PC-9 (cell line): ENCODE results near the gene SYAP1. TPM values are rescaled to one million over a fixed set of nuclear protein-coding genes. Genes with fewer than 3 reads are reported as not detected.

ENCODE experiments used
- BruUV-seq: library from RNA; stranded (reverse); fragments of 400-500 nt; replicated peaks from 2 replicates; lab custom pipeline; 2021; lab: Mats Ljungman, UMichigan
- CTCF ChIA-PET: fragments of 300-600 bp; sonication (Branson Sonifier 250); formaldehyde crosslinking; loops from one replicate; lab custom pipeline; 2022; ENCODE audit warnings: antibody characterized with exemption; lab: Charles Lee
- POLR2A ChIA-PET: fragments of 300-600 bp; sonication (Branson Sonifier 250); formaldehyde crosslinking; loops from one replicate; lab custom pipeline; 2022; ENCODE audit warnings: antibody characterized with exemption; ENCODE audit not compliant: unreplicated experiment; lab: Charles Lee
- DNase-seq, 2 experiments: peaks; one replicate each; pipeline versions ENCODE4 v3.0.0 to v3.0.0-alpha.2; 2015 to 2022; ENCODE audit warnings: mixed read lengths in 1 of 2
- H2AFZ ChIP-seq: fragments of 200-600 bp; sonication (generic); 2 replicates; pipeline ENCODE4 v1.8.1; 2017; ENCODE audit warnings: antibody characterized with exemption
- H3F3A ChIP-seq: fragments of 200-600 bp; sonication (generic); 2 replicates; pipeline ENCODE4 v1.8.1; 2017; ENCODE audit warnings: antibody characterized with exemption, mild to moderate bottlenecking, low read depth; ENCODE audit not compliant: insufficient read depth
- H3K27ac ChIP-seq: fragments of 200-600 bp; sonication (generic); 2 replicates; pipeline ENCODE4 v1.6.1; 2016; ENCODE audit warnings: mixed run types
- H3K27me3 ChIP-seq: fragments of 200-600 bp; sonication (generic); 2 replicates; pipeline ENCODE4 v1.6.1; 2016; ENCODE audit warnings: low read depth, mixed run types; ENCODE audit not compliant: insufficient read depth
- H3K36me3 ChIP-seq: fragments of 200-600 bp; sonication (generic); 2 replicates; pipeline ENCODE4 v1.6.1; 2016; ENCODE audit warnings: low read depth, mixed run types
- H3K4me1 ChIP-seq: fragments of 200-600 bp; sonication (generic); replicated peaks from 2 replicates; pipeline ENCODE4 v1.6.1; 2016; ENCODE audit warnings: mixed run types; ENCODE audit not compliant: insufficient read depth
- H3K4me2 ChIP-seq: fragments of 200-600 bp; sonication (generic); 2 replicates; pipeline ENCODE4 v1.6.1; 2017; ENCODE audit warnings: mixed run types
- H3K4me3 ChIP-seq: fragments of 200-600 bp; sonication (generic); 2 replicates; pipeline ENCODE4 v1.6.1; 2016; ENCODE audit warnings: mixed run types
- H3K79me2 ChIP-seq: fragments of 200-600 bp; sonication (generic); 2 replicates; pipeline ENCODE4 v1.6.1; 2017; ENCODE audit warnings: low read depth, mixed run types
- H3K9me2 ChIP-seq: fragments of 200-600 bp; sonication (generic); 2 replicates; pipeline ENCODE4 v1.8.1; 2017; ENCODE audit warnings: mild to moderate bottlenecking; ENCODE audit not compliant: insufficient read depth
- H3K9me3 ChIP-seq: fragments of 200-600 bp; sonication (generic); 2 replicates; pipeline ENCODE4 v1.8.1; 2016; ENCODE audit warnings: low read depth; ENCODE audit not compliant: insufficient read depth
- H4K20me1 ChIP-seq: fragments of 200-600 bp; sonication (generic); 2 replicates; pipeline ENCODE4 v1.8.1; 2017; ENCODE audit not compliant: insufficient read depth
- CTCF ChIP-seq: fragments of 200-600 bp; sonication (generic); conservative IDR thresholded peaks from 2 replicates; pipeline ENCODE4 v1.6.1; 2017; ENCODE audit warnings: mixed run types, antibody characterized with exemption, mild to moderate bottlenecking, moderate library complexity
- EZH2 ChIP-seq: fragments of 200-600 bp; sonication (generic); IDR thresholded peaks from 2 replicates; pipeline ENCODE4 v1.8.0; 2017; ENCODE audit warnings: antibody characterized with exemption, low read depth
- intact Hi-C: fragments of 100-400 bp; cut with micrococcal nuclease; formaldehyde crosslinking; loops from one replicate; pipeline ENCODE4 v1.10.0; 2022; ENCODE audit not compliant: unreplicated experiment
- total RNA-seq: library from RNA; stranded (reverse); gene quantifications from 2 replicates; pipeline ENCODE4 v1.2.3, GENCODE V29; 2021

The SYAP1 gene
- total RNA-seq, 1 experiment from 2014 or later, result 41.2 TPM

- Histone ChIP-seq H3K36me3 (no peaks in the 10 kb centered on the region; the same call in 1 of the 2 replicates), H3K4me2 (peak overlapping the region; percentile 82), H3K9me3 (no peaks in the 10 kb centered on the region), H3K4me1 (0 out of 2 replicates have a peak, but pooled peaks cover 5% of the 10 kb centered on the region), H4K20me1 (peaks cover 24% of the 10 kb centered on the region), H3K27ac (peak overlapping the region; percentile 63), H2AFZ (peak overlapping the region; percentile 79; the same call in 1 of the 2 replicates), H3K9me2 (no peaks in the 10 kb centered on the region), H3K27me3 (no peaks in the 10 kb centered on the region), H3K4me3 (peak overlapping the region; percentile 80), H3F3A (peaks cover 4% of the 10 kb centered on the region; the same call in 1 of the 2 replicates), H3K79me2 (peaks cover 54% of the 10 kb centered on the region)
- POLR2A ChIA-PET, result no interaction called here
- peak; percentile 11 to 35 for DNase-seq
- TSS peak; percentile 53 for BruUV-seq
- no peak for TF ChIP-seq CTCF
- no peak for TF ChIP-seq EZH2
- CTCF ChIA-PET, result no interaction called here
- intact Hi-C loops, result loop anchor here (1.0 to 2.0 kb wide), 2 partner anchors 16 to 68 kb away; partner anchors contain the start of gene SYAP1
These were observed 67.7 kb downstream of the SYAP1 start for GRCh38 chrX:16786791-16787735.

- POLR2A ChIA-PET, result no interaction called here
- CTCF ChIA-PET, result no interaction called here
- H3K4me3 ChIP-seq, result no peak overlapping the region
- H2AFZ ChIP-seq, result no peak overlapping the region
- H3K4me2 ChIP-seq, result no peak overlapping the region; the same call in 1 of the 2 replicates
- peaks cover 24% of the 10 kb centered on the region for H4K20me1 ChIP-seq
- H3K9me3 ChIP-seq, result no peaks in the 10 kb centered on the region
- TF ChIP-seq CTCF, result no peak
- TF ChIP-seq EZH2, result no peak
- no peaks in the 10 kb centered on the region; the same call in 1 of the 2 replicates for H3K36me3 ChIP-seq
- no peak overlapping the region for H3K27ac ChIP-seq
- intact Hi-C loops, result no loop called here
- 0 out of 2 replicates have a peak, but pooled peaks cover 5% of the 10 kb centered on the region for H3K4me1 ChIP-seq
- no peak for DNase-seq
- no peaks in the 10 kb centered on the region for H3K9me2 ChIP-seq
- no TSS peak for BruUV-seq
- H3K79me2 ChIP-seq, result peaks cover 58% of the 10 kb centered on the region
- H3F3A ChIP-seq, result peaks cover 4% of the 10 kb centered on the region; the same call in 1 of the 2 replicates
- no peaks in the 10 kb centered on the region for H3K27me3 ChIP-seq
These were observed 69.1 kb downstream of the SYAP1 start for GRCh38 chrX:16788477-16788876.

GRCh38 chrX:16796298-16796697, 76.9 kb downstream of the SYAP1 start:
- POLR2A ChIA-PET, result no interaction called here
- no peaks in the 10 kb centered on the region for H3K27me3 ChIP-seq
- CTCF ChIA-PET, result no interaction called here
- H3K9me2 ChIP-seq, result no peaks in the 10 kb centered on the region
- no peak overlapping the region for H3K27ac ChIP-seq
- no peak overlapping the region for H3K4me3 ChIP-seq
- peaks cover 14% of the 10 kb centered on the region for H4K20me1 ChIP-seq
- H3K9me3 ChIP-seq, result no peaks in the 10 kb centered on the region
- H3K4me1 ChIP-seq, result no peaks in the 10 kb centered on the region
- TF ChIP-seq EZH2, result no peak
- TF ChIP-seq CTCF, result no peak
- BruUV-seq, result no TSS peak
- no peak overlapping the region for H3K4me2 ChIP-seq
- H2AFZ ChIP-seq, result no peak overlapping the region
- H3K79me2 ChIP-seq, result peaks cover 66% of the 10 kb centered on the region
- DNase-seq, result no peak
- intact Hi-C loops, result no loop called here
- no peaks in the 10 kb centered on the region for H3F3A ChIP-seq
- no peaks in the 10 kb centered on the region; the same call in 1 of the 2 replicates for H3K36me3 ChIP-seq
